ENCODE results near the gene SLC35E3.
"Not testable (repeated sequence)": the region's sequence is repeated elsewhere in the genome, so short reads cannot be mapped to it uniquely, and the experiment has no call there.

Gene SLC35E3

DNA sequence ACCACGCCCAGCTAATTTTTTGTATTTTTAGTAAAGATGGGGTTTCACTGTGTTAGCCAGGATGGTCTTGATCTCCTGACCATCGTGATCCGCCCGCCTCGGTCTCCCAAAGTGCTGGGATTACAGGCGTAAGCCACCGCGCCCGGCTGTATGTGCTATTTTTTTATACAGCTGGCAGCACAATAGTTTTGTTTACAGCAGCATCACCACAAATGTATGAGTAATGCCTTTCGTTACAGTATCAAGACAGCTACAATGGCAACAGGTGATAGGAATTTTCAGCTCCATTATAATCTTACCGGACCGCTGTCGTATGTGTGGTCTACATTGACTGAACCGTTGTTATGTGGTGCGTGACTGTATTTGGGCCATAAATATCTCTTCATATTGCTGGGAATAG is 50.4 kb downstream of the SLC35E3 start:
- DNase-seq, result no peak

DNA sequence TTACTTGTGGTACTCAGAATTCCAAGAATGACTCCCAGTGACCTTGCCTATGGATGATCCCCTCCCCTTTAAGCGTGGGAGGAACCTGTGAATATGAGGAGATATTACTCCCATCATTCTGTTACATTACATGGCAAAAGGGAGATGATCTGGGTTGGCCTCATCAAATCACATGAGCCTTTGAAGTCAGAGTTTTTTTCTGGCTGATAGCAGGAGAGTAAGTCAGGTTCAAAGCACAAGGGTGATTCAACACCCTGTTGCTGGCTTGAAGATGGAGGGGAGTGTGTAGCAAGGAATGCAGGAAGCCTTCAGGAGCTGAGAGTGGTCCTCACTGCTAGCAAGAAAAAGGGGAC is 52.9 kb downstream of the SLC35E3 start:
- DNase-seq, result no peak

DNA sequence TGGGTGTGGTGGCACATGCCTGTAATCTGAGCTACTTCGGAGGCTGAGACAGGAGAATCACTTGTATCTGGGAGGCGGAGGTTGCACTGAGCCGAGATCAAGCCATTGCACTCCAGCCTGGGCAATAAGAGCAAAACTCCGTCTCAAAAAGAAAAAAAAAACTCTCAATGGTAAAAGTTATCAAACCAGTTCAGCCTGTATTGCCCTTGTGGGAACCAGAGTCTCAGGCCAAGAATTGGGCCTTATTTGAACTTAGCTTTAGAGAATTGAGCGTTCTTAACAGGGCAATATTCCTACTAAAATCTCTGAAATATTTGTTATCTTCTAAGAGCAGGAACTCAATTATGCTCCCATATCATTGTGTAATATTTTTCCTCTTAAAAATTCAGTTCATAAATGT is 54.3 kb downstream of the SLC35E3 start:
- DNase-seq, result no peak

DNA sequence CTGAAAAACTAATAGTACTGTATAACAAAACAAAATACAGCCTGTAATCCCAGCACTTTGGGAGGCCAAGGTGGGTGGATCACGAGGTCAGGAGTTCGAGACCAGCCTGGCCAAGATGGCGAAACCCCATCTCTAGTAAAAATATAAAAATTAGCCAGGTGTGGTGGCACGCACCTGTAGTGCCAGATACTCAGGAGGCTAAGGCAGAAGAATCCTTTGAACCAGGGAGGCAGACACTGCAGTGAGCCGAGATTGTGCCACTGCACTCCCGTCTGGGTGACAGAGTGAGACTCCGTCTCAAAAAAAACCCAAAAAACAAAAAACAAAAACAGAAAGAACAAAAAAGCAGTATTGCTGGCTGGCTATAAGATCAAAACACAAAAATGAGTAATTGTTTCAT is 55.1 kb downstream of the SLC35E3 start:
- DNase-seq, result not testable (repeated sequence)

DNA sequence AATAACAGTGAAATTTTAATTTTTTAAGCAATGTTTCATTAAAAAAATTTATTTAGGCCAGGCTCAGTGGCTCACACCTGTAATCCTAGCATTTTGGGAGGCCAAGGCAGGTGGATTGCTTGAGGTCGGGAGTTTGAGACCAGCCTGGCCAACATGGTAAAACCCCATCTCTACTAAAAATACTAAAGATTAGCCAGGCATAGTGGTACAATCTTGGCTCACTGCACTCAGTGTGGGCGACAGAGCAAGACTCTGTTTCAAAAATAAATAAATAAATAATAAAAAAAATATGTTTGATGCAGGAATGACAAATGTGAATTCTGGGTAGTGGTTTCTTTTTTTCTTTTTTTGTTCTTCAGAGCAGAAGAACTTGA is 56.4 kb downstream of the SLC35E3 start:
- DNase-seq, result not testable (repeated sequence)

- DNase-seq, result not testable (repeated sequence)
Observed at GRCh38 chr12:68802911-68803651, 57.1 kb downstream of the SLC35E3 start.

DNA sequence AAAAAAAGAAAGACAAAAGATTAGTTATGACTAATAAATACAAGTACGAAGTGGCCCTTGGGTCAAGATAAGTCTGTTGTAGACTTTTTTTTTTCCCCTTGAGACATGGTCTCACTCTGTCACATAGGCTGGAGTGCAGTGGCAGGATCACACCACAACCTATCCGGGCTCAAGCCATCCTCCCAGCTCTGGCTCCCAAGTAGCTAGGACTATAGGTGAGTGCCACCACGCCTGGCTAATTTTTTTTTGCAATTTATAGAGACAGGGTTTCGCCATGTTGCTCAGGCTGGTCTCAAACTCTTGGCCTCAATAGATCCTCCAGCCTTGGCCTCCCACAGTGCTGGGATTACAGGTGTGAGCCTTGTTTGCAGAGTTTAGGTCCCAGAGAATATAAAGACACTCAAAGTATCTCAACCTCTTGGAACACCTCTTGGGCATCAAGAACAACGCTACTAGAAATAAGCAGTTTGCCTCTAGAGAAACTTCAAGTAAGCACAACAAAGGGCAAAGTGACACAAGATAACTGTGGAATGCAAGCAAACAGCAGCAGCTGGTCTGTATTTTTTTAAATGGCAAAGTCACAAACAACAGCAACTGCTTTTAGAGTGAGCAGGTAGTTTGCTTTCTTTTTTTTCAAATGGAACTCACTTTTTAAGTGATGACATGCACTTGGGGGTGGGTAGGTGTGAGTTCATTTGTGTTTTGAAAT is 58.1 kb downstream of the SLC35E3 start:
- no peak for DNase-seq

DNA sequence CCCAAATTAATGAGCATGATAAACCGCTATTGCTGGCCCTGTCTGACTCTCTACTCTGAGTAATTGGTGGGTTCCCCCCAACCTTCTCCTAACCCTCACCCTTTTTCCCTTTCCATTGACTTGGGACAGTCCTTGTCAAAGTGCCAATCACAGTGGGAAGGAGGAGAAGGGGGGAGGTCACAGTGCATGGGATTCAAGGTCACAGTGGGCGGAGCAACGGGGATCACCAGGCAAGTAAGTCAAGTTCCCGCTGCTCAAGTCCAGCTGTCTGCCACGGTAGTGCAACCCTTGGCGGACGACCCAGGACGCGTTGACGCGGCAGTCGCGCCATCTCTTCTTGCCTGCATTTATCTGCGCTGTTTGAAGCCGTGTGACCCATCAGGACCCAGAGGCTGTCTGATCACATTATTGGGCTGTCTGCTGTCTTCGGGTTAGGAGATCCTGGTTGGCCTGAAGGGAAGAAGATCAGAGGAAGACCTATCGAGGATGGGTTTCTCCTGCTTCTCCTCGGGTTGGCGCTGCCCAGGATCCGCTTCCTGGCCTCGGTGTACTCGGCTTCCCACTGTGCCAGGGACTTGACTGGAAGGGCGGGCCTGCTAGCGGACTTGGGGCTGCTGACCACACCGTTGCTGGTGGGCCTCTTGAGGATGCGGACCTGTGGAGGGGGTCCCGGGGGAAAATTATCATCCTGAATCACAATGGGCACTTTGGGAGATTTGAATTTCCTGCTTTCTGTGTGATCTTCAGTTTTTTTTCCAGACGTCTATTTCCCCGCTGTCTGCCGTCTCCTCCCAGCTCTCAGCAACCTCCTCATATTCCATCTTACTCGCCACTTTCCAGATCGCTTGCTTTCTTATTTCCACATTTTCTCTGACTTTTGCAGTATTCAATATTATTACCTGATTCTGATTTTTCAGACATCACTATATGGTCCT is 58.9 kb downstream of the SLC35E3 start:
- DNase-seq, result no peak

- no peak for DNase-seq
Observed at GRCh38 chr12:68805592-68806120, 59.7 kb downstream of the SLC35E3 start.

DNA sequence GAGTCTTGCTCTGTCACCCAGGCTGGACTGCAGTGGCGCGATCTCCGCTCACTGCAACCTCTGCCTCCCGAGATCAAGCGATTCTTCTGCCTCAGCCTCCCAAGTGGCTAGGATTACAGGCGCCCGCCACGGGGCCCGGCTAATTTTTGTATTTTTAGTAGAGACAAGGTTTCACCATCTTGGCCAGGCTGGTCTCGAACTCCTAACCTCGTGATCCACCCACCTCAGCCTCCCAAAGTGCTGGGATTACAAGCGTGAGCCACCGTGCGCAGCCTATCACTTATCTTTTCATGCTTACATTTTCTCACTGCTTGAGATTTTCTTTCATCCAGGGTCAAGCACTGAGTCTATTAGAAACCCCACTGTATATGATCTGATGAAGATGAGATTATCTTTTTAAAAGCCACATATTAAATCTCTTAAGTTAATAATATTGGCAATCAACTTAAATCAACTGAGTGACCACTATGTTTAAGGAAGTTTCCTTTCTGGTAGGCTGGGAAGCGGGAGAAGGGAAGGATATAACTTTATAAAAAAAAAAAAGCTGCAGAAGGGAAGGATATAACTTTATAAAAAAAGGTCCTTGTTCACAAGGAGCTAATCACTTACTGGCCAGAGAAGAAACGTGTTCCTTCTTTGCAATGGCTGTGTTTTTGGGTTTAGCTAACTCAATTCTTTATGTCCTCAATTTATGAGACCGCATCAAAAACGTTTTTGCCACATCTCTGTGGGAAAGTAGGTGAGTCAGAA is 60.7 kb downstream of the SLC35E3 start:
- no peak for DNase-seq

DNA sequence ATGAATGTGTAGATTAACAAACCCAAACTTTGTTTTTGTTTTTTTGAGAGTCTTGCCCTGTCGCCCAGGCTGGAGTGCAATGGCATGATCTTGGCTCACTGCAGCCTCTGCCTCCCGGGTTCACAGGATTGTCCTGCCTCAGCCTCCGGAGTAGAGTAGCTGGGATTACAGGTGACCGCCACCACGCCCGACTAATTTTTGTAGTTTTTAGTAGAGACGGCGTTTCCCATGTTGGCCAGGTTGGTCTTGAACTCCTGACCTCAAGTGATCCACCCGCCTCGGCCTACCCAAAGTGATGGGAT is 61.2 kb downstream of the SLC35E3 start:
- DNase-seq, result not testable (repeated sequence)

DNA sequence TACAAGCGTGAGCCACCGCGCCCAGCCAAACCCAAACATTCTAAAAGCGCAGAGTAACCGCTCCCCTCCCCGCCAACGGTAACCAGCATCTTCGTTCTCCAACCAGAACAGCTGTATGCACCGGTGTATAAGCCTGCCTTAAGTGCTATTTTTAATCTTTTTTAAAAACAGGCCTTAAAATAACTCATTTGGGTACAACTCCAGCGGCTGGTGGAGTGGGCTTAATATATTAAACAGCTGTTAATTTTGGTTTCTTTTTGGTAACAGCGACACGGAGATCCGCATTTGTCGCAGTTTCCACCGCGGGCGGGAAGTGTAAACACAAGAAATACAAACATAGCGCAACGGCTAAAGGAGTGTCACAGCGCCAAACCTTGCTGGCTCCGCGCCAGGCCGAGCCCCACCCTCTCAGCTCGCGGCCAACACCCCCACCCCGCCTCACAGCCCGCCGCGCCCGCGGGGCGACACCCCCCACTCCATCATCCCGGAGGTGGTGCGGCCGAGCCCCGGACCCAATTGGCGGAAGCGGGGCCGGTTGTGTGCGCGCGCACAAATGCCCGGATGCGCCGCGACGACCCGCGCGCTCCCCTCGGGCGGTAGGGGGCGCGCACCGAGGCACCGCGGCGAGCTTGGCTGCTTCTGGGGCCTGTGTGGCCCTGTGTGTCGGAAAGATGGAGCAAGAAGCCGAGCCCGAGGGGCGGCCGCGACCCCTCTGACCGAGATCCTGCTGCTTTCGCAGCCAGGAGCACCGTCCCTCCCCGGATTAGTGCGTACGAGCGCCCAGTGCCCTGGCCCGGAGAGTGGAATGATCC is 61.8 kb downstream of the SLC35E3 start, which contains the start of gene MDM2:
TSS of gene MDM2 (plus strand) at position 602 of the 812 bp plus-strand sequence. CDS start 301 bp downstream, outside the sequence.
- peak; percentile 59 for DNase-seq

DNA sequence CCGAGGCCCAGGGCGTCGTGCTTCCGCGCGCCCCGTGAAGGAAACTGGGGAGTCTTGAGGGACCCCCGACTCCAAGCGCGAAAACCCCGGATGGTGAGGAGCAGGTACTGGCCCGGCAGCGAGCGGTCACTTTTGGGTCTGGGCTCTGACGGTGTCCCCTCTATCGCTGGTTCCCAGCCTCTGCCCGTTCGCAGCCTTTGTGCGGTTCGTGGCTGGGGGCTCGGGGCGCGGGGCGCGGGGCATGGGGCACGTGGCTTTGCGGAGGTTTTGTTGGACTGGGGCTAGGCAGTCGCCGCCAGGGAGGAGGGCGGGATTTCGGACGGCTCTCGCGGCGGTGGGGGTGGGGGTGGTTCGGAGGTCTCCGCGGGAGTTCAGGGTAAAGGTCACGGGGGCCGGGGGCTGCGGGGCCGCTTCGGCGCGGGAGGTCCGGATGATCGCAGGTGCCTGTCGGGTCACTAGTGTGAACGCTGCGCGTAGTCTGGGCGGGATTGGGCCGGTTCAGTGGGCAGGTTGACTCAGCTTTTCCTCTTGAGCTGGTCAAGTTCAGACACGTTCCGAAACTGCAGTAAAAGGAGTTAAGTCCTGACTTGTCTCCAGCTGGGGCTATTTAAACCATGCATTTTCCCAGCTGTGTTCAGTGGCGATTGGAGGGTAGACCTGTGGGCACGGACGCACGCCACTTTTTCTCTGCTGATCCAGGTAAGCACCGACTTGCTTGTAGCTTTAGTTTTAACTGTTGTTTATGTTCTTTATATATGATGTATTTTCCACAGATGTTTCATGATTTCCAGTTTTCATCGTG is 62.6 kb downstream of the SLC35E3 start:
- peak; percentile 74 for DNase-seq

DNA sequence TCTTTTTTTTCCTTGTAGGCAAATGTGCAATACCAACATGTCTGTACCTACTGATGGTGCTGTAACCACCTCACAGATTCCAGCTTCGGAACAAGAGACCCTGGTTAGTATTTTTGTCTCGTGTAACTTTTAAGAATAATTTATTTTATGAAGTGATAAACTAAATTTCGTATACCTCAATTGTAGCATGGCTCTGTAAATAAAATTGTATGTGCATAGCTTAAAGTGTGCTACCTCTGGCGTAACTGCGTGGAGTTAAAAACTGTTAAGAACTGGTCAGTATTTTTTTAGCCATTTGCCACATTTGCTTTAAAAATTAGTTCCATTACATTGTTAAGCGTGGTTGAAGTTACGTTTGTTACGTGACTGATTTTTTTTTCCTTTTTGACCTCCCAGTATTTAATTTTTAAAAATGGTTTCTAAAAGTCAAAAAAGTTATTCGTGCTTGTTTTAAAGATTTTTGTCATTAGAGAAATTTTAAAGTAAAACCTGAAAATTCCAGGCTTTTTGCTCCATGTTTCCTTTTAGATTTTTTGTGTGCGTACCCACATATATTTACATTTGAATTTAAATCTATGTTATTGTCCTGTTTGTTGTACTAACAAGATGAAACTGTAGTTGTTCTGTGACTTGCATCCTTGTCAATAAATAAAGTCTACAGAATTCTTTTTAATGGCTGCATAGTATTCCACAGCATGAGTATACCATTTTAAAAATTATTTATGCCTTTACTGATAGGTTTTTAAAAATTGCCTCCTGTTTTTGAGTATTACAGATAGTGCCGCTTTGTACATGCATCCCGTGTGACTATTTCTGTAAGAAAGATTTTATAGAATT is 63.4 kb downstream of the SLC35E3 start:
- no peak for DNase-seq

- not testable (repeated sequence) for DNase-seq
Observed at GRCh38 chr12:68810027-68810389, 64.0 kb downstream of the SLC35E3 start.

DNA sequence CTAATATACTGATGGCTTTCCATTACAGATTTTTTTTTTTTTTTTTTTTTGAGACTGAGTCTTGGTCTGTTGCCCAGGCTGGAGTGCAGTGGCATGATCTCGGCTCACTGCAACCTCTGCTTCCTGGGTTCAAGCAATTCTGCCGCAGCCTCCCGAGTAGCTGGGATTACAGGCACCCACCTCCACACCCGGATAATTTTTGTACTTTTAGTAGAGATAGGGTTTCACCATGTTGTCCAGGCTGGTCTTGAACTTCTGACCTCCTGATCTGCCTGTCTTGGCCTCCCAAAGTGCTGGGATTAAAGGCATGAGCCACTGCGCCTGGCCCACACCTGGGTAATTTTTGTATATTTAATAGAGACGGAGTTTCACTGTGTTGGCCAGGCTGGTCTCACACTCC is 65.6 kb downstream of the SLC35E3 start:
- DNase-seq, result not testable (repeated sequence)

DNA sequence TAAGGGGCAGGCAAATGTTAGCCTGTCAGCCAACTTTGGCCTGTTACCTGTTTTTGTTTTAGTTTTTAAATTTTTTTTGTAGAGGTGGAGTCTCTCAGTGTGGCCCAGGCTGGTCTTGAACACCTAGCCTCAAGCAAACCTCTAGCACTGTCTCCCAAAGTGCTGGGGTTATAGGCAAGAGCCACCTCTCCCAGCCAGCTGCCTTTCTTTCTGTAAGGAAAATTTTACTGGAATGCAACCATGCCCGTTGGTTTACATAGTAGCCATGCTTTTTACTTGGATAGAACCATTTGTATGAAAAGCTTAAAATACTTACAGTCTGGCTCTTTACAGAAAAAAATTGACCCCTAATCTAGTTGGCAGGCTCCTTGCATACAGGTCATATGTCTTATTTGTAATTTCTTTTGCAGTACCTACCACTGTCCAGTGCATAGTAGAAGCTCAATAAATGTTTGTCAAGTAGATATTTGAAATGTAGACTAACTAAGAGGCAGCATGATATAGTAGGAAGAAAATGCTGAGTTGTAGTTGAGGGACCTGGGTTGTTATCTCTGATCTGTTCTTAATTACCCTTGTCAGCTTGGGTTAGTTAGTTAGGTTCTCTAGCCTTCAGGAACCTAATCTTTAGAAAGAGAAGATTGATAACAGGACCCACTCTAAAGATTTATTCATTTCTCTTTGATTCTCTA is 66.7 kb downstream of the SLC35E3 start:
- no peak for DNase-seq

DNA sequence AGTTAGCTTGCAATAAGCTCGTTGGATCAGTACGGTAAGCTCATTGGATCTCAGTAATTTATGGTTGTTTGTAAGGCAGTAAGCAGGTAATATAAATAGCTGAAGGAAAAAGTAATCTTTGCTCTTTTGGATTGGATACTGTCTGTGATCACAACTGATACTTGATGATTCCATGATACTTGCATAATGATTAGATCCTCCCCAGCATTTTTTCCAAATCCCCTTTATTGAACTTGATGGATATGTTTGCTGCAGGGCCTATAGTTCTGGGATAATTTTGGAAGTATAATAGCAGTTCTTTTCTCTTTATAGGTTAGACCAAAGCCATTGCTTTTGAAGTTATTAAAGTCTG is 67.2 kb downstream of the SLC35E3 start:
- no peak for DNase-seq

DNA sequence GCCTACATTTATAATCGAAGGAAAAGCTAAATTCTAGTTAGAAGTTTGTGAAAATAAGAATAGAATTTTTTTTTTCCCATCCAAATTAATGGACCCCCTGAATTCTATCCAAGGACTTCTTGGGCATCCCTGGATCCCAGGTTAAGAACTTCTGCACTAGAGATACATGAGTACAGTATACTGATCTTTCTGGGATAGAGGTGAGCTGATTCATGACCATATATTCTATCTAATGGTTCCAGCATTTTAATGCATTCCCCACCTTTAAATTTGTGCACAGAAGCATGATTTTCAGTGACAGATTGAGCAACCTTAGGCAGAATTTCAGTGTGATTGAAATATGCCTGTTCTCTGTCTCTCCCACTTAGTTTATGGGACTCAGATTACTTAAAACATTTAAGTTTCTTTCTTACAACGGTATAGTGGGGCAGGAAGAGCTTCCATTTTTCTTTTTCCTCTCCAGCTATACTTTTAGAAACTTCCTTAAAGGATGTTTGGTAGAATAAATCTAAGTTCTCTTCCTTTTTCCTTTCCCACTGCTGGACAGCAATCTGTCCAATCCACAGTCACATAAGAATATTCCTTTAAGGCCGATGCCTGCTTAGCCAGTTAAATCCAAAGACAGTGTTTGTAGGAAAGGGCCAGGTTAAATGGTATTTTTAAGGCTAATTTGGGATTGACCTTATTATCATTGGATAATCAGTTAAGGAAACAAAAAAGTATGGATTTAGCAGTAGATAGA is 68.7 kb downstream of the SLC35E3 start:
- DNase-seq, result no peak

Data from DMS 273 treated with DMSO at 0.1 percent for 48 hours (cell line).